DOHH2 (cell line): ENCODE results near the gene AP2M1.

ENCODE experiments used
- CTCF ChIP-seq: fragments of 200-600 bp; sonication (generic); IDR thresholded peaks from one replicate; pipeline ENCODE4 v1.5.1; 2014; ENCODE audit warnings: antibody characterized with exemption, mild to moderate bottlenecking, low read depth, low read length; ENCODE audit not compliant: poor library complexity, severe bottlenecking
- EZH2phosphoT487 ChIP-seq: fragments of 200-600 bp; sonication (generic); IDR thresholded peaks from 2 replicates; pipeline ENCODE4 v1.6.1; 2017; ENCODE audit warnings: borderline replicate concordance, mild to moderate bottlenecking, antibody characterized with exemption, low read length, moderate library complexity, mixed read lengths

GRCh38 chr3:184167786-184168185, 6.9 kb upstream of the AP2M1 start:
- TF ChIP-seq CTCF (no peak), EZH2phosphoT487 (no peak)
